GM23248 (cell line): ENCODE data around the gene LPP. TPM values are rescaled to one million over a fixed set of nuclear protein-coding genes. Genes with fewer than 3 reads are reported as not detected.
A peak's percentile ranks its signal among the peaks of the same experiment; 100 is the strongest.

Experiments used
- DNase-seq: peaks from one replicate; pipeline ENCODE4 v3.0.0-alpha.2; 2015
- H2AFZ ChIP-seq: fragments of 200-600 bp; sonication (generic); 2 replicates; pipeline ENCODE4 v1.6.1; 2016; ENCODE audit warnings: antibody characterized with exemption
- H3F3A ChIP-seq: fragments of 200-600 bp; sonication (generic); 2 replicates; pipeline ENCODE4 v1.6.1; 2016; ENCODE audit warnings: mild to moderate bottlenecking, antibody characterized with exemption, mixed run types; ENCODE audit not compliant: insufficient read depth
- H3K27ac ChIP-seq: fragments of 200-600 bp; sonication (generic); 2 replicates; pipeline ENCODE4 v1.5.1; 2016; ENCODE audit warnings: mild to moderate bottlenecking
- H3K27me3 ChIP-seq: fragments of 200-600 bp; sonication (generic); replicated peaks from 2 replicates; pipeline ENCODE4 v1.6.1; 2016; ENCODE audit warnings: mild to moderate bottlenecking; ENCODE audit not compliant: insufficient read depth
- H3K36me3 ChIP-seq: fragments of 200-600 bp; sonication (generic); 2 replicates; pipeline ENCODE4 v1.6.1; 2016; ENCODE audit warnings: low read depth, mild to moderate bottlenecking
- H3K4me1 ChIP-seq: fragments of 200-600 bp; sonication (generic); 2 replicates; pipeline ENCODE4 v1.6.1; 2016; ENCODE audit warnings: mild to moderate bottlenecking; ENCODE audit not compliant: insufficient read depth
- H3K4me2 ChIP-seq: fragments of 200-600 bp; sonication (generic); one replicate; pipeline ENCODE4 v1.6.1; 2016; ENCODE audit warnings: mild to moderate bottlenecking; ENCODE audit not compliant: unreplicated experiment
- H3K4me3 ChIP-seq: fragments of 200-600 bp; sonication (generic); 2 replicates; pipeline ENCODE4 v1.5.1; 2016; ENCODE audit warnings: mild to moderate bottlenecking
- H3K79me2 ChIP-seq: fragments of 200-600 bp; sonication (generic); 2 replicates; pipeline ENCODE4 v1.6.1; 2016; ENCODE audit warnings: mild to moderate bottlenecking; ENCODE audit not compliant: insufficient read depth
- H3K9ac ChIP-seq: fragments of 200-600 bp; sonication (generic); 2 replicates; pipeline ENCODE4 v1.6.1; 2016; ENCODE audit warnings: mild to moderate bottlenecking
- H3K9me2 ChIP-seq: fragments of 200-600 bp; sonication (generic); 2 replicates; pipeline ENCODE4 v1.6.1; 2016; ENCODE audit warnings: mixed run types, mild to moderate bottlenecking, moderate library complexity; ENCODE audit not compliant: insufficient read depth
- H3K9me3 ChIP-seq: fragments of 200-600 bp; sonication (generic); one replicate; pipeline ENCODE4 v1.6.1; 2017; ENCODE audit warnings: low read depth
- H4K20me1 ChIP-seq: fragments of 200-600 bp; sonication (generic); 2 replicates; pipeline ENCODE4 v1.6.0; 2016; ENCODE audit not compliant: insufficient read depth
- EZH2 ChIP-seq: fragments of 200-600 bp; sonication (generic); IDR thresholded peaks from 2 replicates; pipeline ENCODE4 v1.6.1; 2018; ENCODE audit warnings: antibody characterized with exemption, mild to moderate bottlenecking; ENCODE audit not compliant: insufficient read depth, poor library complexity, severe bottlenecking
- EZH2phosphoT487 ChIP-seq: fragments of 200-600 bp; sonication (generic); IDR thresholded peaks from 2 replicates; pipeline ENCODE4 v1.6.1; 2018; ENCODE audit warnings: antibody characterized with exemption, moderate library complexity, mild to moderate bottlenecking, low read depth; ENCODE audit not compliant: insufficient read depth
- WGBS, 2 experiments: methylation state at CpG; one replicate each; pipeline ENCODE4 v1.1.6; 2015 to 2017; ENCODE audit warnings: low lambda C conversion rate in 2 of 2, low coverage in 1 of 2; ENCODE audit errors: missing lambda C conversion rate in 2 of 2; 5-methylcytosine and 5-hydroxymethylcytosine counted together
- in situ Hi-C: fragments of 300-500 bp; cut with MboI; formaldehyde crosslinking; loops from 2 replicates; pipeline ENCODE4 v1.15.0; 2020
- polyA plus RNA-seq: library from polyadenylated mRNA; unstranded; fragments of >200 nt; fragmentation: Nextera tagmentation; extraction: Ambion mirVana; gene quantifications from 2 replicates; pipeline ENCODE4 v1.2.1, GENCODE V29; 2016
- total RNA-seq: library from RNA; depleted of rRNA; stranded (reverse); fragments of >200 nt; shearing (Covaris generic); gene quantifications from 2 replicates; pipeline ENCODE4 v1.2.3, GENCODE V29; 2014

LPP gene
- total and polyA plus RNA-seq, 2 experiments from 2014 or later, result 42.8 to 61.7 TPM

DNA sequence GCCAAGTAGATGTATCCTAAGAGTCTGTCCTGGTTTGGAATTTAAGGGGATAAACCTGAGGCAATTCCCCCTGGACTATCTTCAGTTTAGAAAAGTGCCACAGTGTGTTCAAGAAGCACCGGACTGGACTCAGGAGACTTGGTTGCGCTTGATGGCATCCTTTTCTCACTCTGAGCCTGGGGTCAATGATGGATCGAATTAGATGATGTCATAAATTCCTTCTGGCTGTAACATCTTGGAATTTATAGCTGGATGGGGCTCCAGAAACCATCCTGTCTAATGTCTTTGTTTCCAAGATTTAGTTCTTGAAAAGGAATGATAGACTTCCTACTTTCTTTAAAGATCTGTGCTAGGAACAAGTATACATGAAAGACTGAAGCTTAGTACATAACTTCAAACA lies 280.6 kb downstream of the LPP start:
- Histone ChIP-seq H3K9me3 (no peaks in the 10 kb centered on the region), H3K4me1 (peaks cover 29% of the 10 kb centered on the region), H3K4me3 (no peak overlapping the region), H3K27me3 (no peaks in the 10 kb centered on the region), H3F3A (peaks cover 22% of the 10 kb centered on the region; the same call in 1 of the 2 replicates), H3K79me2 (peaks cover 49% of the 10 kb centered on the region), H3K9me2 (no peaks in the 10 kb centered on the region; the same call in 1 of the 2 replicates), H4K20me1 (no peaks in the 10 kb centered on the region), H3K9ac (no peak overlapping the region), H3K36me3 (peaks cover 12% of the 10 kb centered on the region), H3K4me2 (no peak overlapping the region), H2AFZ (no peak overlapping the region), H3K27ac (no peak overlapping the region)
- in situ Hi-C loops, result no loop called here
- WGBS, 2 experiments, result 72 to 77% methylated on average over 3 of the region's 3 CpGs
- DNase-seq, result no peak
- no peak for TF ChIP-seq EZH2phosphoT487

- H3K9ac ChIP-seq, result no peak overlapping the region
Observed at GRCh38 chr3:188435266-188435665, 281.3 kb downstream of the LPP start.

GRCh38 chr3:188437926-188438325 lies 284.0 kb downstream of the LPP start:
- H3K4me2 ChIP-seq, result no peak overlapping the region
- peaks cover 8% of the 10 kb centered on the region for H3K4me1 ChIP-seq
- 51 to 52% methylated on average over 2 of the region's 2 CpGs for WGBS, 2 experiments
- H3K36me3 ChIP-seq, result peaks cover 5% of the 10 kb centered on the region; the same call in 1 of the 2 replicates
- H3K27ac ChIP-seq, result no peak overlapping the region
- H2AFZ ChIP-seq, result no peak overlapping the region
- H3F3A ChIP-seq, result 0 out of 2 replicates have a peak, but pooled peaks cover 1% of the 10 kb centered on the region
- no peaks in the 10 kb centered on the region for H4K20me1 ChIP-seq
- H3K9ac ChIP-seq, result no peak overlapping the region
- TF ChIP-seq EZH2 (no peak), EZH2phosphoT487 (no peak)
- H3K9me2 ChIP-seq, result no peaks in the 10 kb centered on the region; the same call in 1 of the 2 replicates
- no peaks in the 10 kb centered on the region for H3K27me3 ChIP-seq
- in situ Hi-C loops, result no loop called here
- peaks cover 37% of the 10 kb centered on the region for H3K79me2 ChIP-seq
- H3K9me3 ChIP-seq, result no peaks in the 10 kb centered on the region
- DNase-seq, result peak; percentile 25
- no peak overlapping the region for H3K4me3 ChIP-seq

More at GRCh38 chr3:188435266-188435665, 281.3 kb downstream of the LPP start:
- Histone ChIP-seq H3K4me1 (peaks cover 29% of the 10 kb centered on the region), H3K9me2 (no peaks in the 10 kb centered on the region; the same call in 1 of the 2 replicates), H3K4me3 (no peak overlapping the region), H3K27me3 (no peaks in the 10 kb centered on the region), H3K36me3 (peaks cover 5% of the 10 kb centered on the region; the same call in 1 of the 2 replicates), H4K20me1 (no peaks in the 10 kb centered on the region), H3K9me3 (no peaks in the 10 kb centered on the region), H3K4me2 (no peak overlapping the region), H3F3A (peaks cover 22% of the 10 kb centered on the region; the same call in 1 of the 2 replicates), H3K27ac (no peak overlapping the region), H3K79me2 (peaks cover 42% of the 10 kb centered on the region), H2AFZ (no peak overlapping the region)
- TF ChIP-seq EZH2phosphoT487, result no peak
- TF ChIP-seq EZH2, result no peak
- DNase-seq, result no peak
- WGBS, 2 experiments, result 45 to 55% methylated on average over 1 of the region's 1 CpG
- in situ Hi-C loops, result no loop called here

- Histone ChIP-seq H3K4me3 (no peak overlapping the region), H3K27ac (no peak overlapping the region), H2AFZ (no peak overlapping the region), H3K9me2 (no peaks in the 10 kb centered on the region; the same call in 1 of the 2 replicates), H3K4me2 (no peak overlapping the region), H3K9ac (no peak overlapping the region), H3K4me1 (peaks cover 6% of the 10 kb centered on the region), H3F3A (no peaks in the 10 kb centered on the region), H3K9me3 (no peaks in the 10 kb centered on the region), H3K36me3 (peaks cover 5% of the 10 kb centered on the region; the same call in 1 of the 2 replicates), H3K79me2 (peaks cover 46% of the 10 kb centered on the region), H4K20me1 (no peaks in the 10 kb centered on the region), H3K27me3 (no peaks in the 10 kb centered on the region)
- WGBS, 2 experiments, result 94 to 100% methylated on average over 5 of the region's 5 CpGs
- DNase-seq, result no peak
- TF ChIP-seq EZH2phosphoT487 (no peak), EZH2 (no peak)
- in situ Hi-C loops, result no loop called here
Observed at GRCh38 chr3:188439080-188439479, 285.1 kb downstream of the LPP start.
